ENCODE measurements around the gene STAP1. TPM values are rescaled to one million over a fixed set of nuclear protein-coding genes. Genes with fewer than 3 reads are reported as not detected.
A peak's percentile ranks its signal among the peaks of the same experiment; 100 is the strongest.
"Not testable (repeated sequence)": the region's sequence is repeated elsewhere in the genome, so short reads cannot be mapped to it uniquely, and the experiment has no call there.

Gene STAP1, protein sequence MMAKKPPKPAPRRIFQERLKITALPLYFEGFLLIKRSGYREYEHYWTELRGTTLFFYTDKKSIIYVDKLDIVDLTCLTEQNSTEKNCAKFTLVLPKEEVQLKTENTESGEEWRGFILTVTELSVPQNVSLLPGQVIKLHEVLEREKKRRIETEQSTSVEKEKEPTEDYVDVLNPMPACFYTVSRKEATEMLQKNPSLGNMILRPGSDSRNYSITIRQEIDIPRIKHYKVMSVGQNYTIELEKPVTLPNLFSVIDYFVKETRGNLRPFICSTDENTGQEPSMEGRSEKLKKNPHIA
- total RNA-seq, result 0.36 TPM

DNA sequence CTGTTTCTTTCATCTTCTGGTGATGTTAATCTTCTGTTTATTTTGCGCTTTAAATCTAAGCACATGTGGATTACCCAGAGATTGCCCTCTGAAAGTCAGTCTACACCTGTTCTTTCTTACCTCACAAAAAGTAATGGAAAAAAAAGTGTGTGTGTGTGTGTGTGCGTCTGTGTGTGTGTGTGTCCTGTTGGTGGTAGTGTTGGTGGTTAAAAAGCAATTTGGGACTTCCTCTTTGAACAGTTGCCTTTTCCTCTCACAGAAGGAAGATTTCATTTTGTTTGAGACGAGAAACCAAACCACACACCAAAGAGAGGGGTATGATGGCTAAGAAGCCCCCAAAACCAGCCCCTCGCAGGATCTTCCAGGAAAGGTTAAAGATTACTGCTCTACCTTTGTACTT is at the start of gene STAP1:
Gene STAP1, plus strand, starts transcription at position 235 of the 400 bp plus-strand sequence. Its CDS starts 83 bp downstream, at position 318.
- DNase-seq (ENCODE audit: low spot score) (no peak), ATAC-seq (no peak)
- intact Hi-C loops (cut with DNase I), result no loop called here

DNA sequence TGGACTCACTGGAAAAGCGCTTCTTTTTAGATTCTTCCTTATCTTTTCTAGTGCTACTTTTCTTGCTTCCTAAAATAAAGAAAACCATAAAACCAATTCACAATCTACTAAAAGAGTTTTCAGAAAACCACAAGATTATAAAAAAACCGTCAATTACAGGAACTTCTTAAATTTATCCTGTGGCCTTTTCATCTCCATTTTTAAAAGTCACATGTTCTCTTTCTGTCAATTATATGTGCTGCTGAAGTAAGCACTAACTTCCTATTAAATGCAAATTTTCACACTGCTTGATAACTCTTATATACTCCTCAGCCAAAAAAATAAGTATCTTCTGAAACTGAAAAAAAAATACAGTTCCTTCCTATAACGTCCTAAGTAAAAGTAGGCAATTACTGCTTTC is 46.0 kb upstream of the STAP1 start:
- no peak for DNase-seq (ENCODE audit: low spot score)
- ATAC-seq, result no peak

DNA sequence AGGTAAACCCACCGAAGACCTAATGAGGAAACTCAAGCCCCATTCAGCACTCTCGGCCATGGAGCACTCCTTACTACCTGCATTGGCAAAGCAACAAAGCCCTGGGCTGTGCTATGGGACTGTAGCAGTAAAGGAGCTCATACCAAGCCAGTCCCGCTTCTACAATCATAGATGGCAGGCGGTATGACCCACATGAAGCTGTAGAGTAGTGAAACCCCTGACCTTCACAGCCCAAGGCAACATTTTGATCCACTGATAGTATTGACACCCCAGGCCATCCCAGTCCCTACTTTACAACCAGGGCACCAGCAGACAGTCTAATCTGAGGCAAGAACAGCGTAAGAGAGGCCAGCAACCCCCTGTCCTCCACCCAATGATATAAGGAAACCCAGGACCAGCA is 38.4 kb upstream of the STAP1 start:
- DNase-seq (ENCODE audit: low spot score) (no peak), ATAC-seq (no peak)
- intact Hi-C loops (cut with DNase I), result no loop called here

More for the DNA sequence above, 46.0 kb upstream of the STAP1 start:
- intact Hi-C loops (cut with DNase I), result no loop called here

DNA sequence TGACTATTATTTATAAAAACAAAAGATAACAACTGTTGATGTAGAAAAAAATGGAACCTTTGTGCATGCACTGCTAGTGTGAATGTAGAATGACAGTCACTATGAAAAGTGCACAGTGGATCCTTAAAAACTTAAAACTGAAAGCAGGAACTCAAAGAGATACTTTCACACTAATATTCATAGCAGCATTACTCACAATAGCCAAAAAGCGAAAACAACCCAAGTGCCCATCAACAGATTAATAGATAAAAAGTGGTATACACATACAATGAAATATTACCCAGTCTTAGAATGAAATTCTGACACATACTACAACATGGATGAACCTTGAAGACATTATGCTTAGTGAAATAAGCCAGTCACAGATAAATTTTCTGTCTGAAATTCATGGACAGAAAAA is 37.0 kb upstream of the STAP1 start:
- no peak for ATAC-seq
- intact Hi-C loops (cut with DNase I), result no loop called here
- DNase-seq (ENCODE audit: low spot score), result no peak

DNA sequence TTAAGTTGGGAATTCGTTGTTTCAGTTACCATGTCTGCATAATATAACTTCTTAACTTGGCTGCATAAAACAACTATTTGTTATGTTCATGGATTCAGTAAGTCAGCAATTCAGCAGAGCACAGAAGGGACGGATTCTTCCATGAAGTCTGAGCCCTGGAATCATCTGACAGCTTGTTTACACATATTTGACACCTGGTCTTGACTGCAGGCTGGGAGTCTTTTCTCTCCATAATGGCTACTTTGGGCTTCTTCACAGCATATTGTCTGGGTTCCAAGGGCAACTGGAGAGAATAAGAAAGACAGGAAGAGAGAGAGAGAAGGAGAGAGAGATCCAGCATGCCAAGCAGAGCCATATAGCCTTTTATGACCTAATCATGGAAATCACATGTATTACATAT is 36.3 kb upstream of the STAP1 start:
- no peak for DNase-seq (ENCODE audit: low spot score)
- intact Hi-C loops (cut with DNase I), result no loop called here
- ATAC-seq, result no peak

DNA sequence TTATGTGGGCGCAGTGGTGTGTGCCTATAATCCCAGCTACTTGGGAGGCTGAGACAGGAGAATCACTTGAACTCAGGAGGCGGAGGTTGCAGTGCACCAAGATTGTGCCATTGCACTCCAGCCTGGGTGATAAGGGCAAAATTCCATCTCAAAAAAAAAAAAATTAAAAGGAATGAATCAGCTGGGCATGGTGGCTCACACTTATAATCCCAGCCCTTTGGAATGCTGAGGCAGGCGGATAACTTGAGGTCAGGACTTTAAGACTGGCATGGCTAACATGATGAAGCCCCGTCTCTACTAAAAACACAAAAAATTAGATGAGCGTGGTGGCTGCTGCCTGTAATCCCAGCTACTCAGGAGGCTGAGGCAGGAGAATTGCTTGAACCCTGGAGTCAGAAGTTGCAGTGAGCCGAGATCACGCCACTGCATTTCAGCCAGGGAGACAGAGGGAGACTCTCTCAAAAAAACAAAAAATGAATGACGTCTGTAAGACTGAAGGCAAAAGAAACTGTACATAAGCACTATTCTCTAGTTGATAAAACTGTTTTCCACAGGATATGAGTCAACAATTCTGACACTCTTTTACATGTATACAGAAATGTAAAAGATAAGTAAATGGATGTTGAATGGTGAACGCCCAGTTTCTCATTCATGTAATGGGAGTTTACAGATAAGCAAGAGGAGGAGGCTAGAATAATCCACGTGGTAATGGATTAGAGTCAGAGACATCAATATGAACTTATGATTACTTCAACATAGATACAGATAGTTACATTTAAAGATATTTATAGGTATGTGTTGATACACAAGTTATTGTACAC is 35.5 kb upstream of the STAP1 start:
- intact Hi-C loops (cut with DNase I), result no loop called here
- DNase-seq (ENCODE audit: low spot score) (no peak), ATAC-seq (no peak)

DNA sequence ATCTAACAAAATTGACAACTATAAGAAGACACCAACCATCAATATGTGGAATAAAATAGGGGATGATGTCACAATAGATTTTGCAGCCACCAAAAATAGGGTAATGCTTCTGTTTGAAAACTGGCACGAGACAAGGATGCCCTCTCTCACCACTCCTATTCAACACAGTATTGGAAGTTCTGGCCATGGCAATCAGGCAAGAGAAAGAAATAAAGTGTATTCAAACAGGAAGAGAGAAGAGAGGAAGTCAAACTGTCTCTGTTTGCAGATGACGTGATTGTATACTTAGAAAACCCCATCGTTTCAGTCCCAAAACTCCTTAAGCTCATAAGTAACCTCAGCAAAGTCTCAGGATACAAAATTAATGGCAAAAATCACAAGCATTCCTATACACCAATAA is 34.4 kb upstream of the STAP1 start:
- intact Hi-C loops (cut with DNase I); ATAC-seq; DNase-seq (ENCODE audit: low spot score): not testable (repeated sequence)

DNA sequence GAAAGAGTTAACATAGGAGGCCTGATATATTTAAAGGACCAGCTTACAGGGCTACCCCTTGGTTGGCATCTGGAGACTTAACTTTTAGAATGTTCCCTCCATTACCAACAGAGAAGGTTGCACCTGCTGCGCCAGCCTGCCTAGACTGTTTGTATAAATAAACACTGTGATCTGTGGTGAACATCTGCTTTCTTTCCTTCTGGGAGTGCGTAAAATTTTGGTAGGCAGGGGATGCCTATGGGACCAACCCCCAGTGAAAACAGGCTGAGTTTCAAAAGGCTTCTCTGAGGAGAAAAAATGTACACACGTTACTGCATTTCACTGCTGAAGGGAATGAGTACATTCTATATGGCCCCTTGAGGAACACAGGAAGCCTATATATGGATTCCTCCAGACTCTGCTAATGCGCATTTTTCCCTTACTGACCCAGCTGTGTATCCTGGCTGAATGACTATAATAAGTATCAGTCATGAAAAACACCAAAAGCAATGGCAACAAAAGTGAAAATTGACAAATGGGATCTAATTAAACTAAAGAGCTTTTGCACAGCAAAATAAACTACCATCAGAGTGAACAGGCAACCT is 27.1 kb upstream of the STAP1 start:
- DNase-seq (ENCODE audit: low spot score), result no peak
- ATAC-seq, result no peak
- intact Hi-C loops (cut with DNase I), result no loop called here

DNA sequence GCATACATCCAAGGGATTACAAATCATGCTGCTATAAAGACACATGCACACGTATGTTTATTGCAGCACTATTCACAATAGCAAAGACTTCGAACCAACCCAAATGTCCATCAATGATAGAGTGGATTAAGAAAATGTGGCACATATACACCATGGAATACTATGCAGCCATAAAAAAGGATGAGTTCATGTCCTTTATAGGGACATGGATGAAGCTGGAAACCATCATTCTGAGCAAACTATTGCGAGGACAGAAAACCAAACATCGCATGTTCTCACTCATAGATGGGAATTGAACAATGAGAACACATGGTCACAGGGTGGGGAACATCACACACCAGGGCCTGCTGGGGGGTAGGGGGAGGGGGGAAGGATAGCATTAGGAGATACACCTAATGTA is 26.1 kb upstream of the STAP1 start:
- DNase-seq (ENCODE audit: low spot score); ATAC-seq; intact Hi-C loops (cut with DNase I): not testable (repeated sequence)

DNA sequence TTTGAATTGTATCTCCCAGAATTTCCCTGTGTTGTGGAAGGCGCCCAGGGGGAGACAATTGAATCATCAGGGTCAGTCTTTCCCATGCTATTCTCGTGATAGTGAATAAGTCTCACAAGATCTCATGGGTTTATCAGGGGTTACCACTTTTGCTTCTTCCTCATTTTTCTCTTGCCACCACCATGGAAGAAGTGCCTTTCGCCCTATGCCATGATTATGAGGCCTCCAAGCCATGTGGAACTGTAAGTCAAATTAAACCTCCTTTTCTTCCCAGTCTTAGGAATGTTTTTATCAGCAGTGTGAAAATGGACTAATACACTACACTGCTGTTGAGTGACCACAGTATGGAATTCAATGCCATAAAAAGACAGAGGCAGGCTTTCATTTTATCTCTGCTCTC is 25.4 kb upstream of the STAP1 start:
- DNase-seq (ENCODE audit: low spot score) (no peak), ATAC-seq (no peak)
- intact Hi-C loops (cut with DNase I), result no loop called here

DNA sequence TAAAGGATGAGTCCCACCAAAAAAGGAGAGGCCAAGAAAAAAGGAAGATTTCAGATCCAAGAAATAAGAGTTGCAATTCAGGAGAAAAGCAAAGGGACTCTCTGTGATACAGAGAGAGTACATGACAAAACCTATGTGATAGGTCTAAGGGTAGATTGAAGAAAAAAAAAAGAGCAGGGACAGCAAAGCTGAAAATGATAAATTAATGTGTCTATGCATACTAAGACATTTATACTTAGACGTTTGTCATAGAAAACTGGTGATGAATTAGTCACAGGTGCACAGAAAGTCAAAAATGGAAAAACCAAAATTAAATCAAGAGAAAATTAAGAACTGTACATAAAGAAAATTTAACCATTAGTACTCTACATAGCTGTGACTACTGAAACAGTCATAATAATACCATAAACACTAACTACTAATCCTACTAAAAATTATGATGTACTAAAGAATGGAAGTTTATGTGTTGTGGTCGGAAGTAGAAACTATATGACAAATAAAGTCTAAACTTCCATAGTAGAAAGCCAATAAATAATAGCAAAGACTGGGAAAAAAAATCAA is 23.2 kb upstream of the STAP1 start:
- intact Hi-C loops (cut with DNase I), result no loop called here
- ATAC-seq (no peak), DNase-seq (ENCODE audit: low spot score) (no peak)

DNA sequence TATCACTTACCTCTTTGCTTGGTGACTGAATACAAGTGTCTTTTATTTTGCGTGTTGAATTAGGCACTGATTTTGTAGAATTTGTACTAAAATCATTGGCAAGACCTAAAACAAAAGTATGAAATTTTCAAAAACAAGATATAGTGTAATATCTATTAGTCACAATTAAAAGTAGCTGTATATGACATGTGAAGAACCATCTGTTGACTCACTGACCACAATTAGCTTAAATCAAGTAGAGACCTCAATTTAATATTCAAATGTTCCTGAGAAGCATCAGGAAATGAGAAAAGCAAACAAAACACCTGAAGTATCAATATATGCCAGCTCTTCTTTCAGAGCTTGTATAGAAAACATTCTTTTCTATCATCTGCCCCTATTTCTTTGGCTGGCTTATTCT is 18.7 kb upstream of the STAP1 start:
- DNase-seq (ENCODE audit: low spot score) (no peak), ATAC-seq (no peak)
- intact Hi-C loops (cut with DNase I), result no loop called here

DNA sequence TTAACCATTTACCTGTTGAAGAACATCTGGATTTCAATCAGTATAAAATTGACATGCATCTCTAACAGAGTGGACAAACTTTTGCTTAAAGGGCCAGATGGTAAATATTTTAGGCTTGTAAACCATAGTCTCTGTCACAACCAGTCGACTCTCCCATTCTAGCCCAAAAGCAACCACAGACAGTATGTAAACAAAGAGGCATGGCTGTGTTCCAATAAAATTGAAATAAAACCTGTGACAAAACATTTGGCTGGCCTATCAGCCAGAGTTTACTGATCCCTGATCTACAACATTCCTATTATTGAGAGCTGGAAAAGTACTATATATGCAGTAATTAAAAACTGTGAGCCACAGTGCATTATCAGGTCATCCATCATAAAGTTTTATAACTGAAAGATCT is 16.5 kb upstream of the STAP1 start:
- intact Hi-C loops (cut with DNase I), result no loop called here
- DNase-seq (ENCODE audit: low spot score) (no peak), ATAC-seq (no peak)

DNA sequence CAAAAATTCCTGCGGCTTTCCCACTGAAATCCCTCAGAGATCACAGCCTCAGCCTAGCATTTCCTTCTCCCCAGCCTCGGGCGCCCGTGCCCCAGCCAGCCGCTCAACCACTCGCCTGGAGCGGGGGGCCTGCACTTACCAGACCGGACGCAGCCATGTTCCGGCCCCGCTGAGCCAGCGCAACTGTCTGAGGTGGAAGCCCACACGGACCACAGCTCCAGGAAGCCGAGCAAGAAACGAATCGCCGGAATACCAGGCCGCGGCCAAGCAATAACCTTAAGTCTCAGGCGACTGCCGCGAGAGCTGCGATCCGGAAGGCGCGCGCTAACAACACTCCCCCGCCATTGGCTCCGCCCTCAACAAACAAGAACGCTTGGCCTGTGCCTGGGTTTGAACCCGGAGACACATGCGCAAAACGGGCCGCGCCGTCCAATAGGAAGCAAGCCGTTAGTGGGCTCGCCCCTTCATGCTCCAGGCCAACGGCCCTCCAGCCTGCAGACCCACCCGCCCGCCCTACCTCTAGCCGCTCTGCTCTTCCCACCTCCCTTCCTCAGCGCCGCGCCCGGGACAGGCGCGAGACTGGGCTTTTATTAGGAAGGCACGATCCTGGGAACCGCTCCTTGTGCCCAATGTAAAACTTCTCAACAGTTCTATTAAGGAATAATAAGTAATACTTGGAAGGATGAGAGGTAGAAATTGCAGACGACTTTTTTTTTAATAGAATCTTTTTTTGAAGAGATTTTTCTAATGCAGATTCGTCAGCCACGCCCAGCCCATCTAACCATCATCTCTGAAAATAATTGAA is 13.1 kb upstream of the STAP1 start, which contains the start of gene CENPC:
Gene CENPC, minus strand, starts transcription at position 305 of the 805 bp plus-strand sequence. Its CDS starts 148 bp downstream, at position 157.
- peak; percentile 97 for DNase-seq (ENCODE audit: low spot score)
- peak; percentile 99 for ATAC-seq
- intact Hi-C loops (cut with DNase I), result no loop called here

DNA sequence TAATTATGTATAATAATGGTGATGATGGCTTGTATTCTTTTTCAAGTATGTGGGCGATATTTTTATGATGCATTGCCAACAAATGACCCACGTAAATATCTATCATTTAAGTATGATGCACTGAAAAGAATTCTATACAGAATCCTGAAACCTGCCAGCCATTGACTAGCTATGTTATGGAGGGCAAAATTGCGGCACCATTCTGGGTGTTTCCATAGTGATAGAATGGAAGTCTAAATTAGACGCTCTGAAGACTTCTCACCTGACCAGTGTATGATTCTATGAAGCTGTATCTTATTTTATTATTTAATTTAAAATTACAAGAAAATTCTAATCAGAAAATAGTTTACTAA is 12.5 kb upstream of the STAP1 start:
- DNase-seq (ENCODE audit: low spot score) (no peak), ATAC-seq (no peak)
- intact Hi-C loops (cut with DNase I), result no loop called here

DNA sequence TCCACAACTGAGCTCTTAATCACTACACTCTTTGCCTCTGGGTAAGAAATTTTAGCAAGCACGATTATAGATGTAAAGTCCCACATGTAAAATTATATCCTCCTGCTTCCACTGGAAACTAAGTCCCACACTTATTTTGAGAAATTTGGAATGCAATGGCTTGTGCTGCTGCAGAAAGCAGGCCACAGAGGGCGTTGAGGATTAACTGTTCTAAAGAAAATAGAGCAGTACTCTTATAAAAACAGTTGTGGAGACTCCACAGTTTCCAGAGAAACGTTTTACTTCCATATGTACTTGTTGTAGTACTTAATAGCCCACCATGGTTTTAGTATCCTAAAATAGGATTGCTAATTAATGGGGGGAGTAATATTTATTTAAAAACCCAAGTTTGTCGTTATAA is 11.6 kb upstream of the STAP1 start:
- ATAC-seq, result no peak
- DNase-seq (ENCODE audit: low spot score), result no peak
- intact Hi-C loops (cut with DNase I), result no loop called here

DNA sequence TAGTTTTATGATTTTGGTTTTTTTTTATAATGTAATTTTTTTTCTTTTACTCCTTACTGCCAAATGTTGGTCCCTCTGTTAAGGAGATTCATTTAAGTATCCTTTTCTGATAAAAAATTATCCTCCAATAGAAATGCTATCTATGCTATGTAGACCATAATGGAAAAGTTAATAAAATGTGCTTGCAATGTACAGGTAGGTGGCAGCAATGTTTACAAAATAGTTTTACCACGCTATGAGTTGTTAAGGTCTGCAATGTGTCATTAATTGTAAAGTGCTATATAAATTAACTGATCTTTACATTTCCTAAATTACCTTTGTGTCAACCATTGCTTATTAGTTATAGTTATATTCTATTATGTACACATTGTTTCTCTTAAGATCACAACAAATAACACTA is 9.4 kb upstream of the STAP1 start:
- intact Hi-C loops (cut with DNase I), result no loop called here
- DNase-seq (ENCODE audit: low spot score) (no peak), ATAC-seq (no peak)

DNA sequence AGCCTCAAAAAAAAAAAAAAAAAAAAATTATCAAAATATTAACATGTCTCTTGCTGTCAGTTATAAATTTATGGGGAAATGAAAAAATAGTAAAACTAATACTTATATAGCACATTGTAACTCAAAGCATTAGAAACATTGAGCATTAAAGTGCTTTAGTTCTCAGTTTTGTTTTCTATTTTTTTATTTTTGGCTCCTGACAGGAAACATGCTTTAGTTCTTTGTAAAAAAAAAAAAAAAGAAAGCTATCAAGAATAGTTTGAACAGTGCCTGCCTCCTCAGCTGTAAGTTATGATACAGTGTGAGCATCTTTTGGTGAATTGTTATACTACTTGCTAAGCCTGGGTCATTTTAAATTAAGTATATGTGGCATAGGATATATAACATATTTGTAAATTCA is 8.1 kb upstream of the STAP1 start:
- DNase-seq (ENCODE audit: low spot score) (no peak), ATAC-seq (no peak)
- intact Hi-C loops (cut with DNase I), result no loop called here

DNA sequence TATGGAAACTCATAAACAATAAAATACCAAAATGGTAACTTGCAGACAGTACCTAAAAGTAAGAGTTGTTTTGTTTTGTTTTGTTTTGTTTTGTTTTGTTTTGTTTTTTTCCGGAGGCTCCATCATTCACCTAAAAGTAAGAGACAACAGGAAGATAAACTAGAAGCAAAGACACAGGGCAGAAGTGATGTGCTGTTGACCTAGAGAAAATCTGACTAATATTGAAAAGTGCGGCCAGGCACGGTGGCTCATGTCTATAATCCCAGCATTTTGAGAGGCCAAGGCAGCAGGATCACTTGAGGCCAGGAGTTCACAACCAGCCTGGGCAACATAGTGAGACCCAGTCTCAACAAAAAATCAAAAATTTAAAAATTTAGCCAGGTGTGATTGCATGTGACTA is 7.7 kb upstream of the STAP1 start:
- DNase-seq (ENCODE audit: low spot score) (no peak), ATAC-seq (no peak)
- intact Hi-C loops (cut with DNase I), result no loop called here

Measured in sciatic nerve (tissue), 2 donors.